ENCODE data around the gene USP17L12.
"Not testable (repeated sequence)": the region's sequence is repeated elsewhere in the genome, so short reads cannot be mapped to it uniquely, and the experiment has no call there.

Gene USP17L12, protein sequence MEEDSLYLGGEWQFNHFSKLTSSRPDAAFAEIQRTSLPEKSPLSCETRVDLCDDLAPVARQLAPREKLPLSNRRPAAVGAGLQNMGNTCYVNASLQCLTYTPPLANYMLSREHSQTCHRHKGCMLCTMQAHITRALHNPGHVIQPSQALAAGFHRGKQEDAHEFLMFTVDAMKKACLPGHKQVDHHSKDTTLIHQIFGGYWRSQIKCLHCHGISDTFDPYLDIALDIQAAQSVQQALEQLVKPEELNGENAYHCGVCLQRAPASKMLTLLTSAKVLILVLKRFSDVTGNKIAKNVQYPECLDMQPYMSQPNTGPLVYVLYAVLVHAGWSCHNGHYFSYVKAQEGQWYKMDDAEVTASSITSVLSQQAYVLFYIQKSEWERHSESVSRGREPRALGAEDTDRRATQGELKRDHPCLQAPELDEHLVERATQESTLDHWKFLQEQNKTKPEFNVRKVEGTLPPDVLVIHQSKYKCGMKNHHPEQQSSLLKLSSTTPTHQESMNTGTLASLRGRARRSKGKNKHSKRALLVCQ

DNA sequence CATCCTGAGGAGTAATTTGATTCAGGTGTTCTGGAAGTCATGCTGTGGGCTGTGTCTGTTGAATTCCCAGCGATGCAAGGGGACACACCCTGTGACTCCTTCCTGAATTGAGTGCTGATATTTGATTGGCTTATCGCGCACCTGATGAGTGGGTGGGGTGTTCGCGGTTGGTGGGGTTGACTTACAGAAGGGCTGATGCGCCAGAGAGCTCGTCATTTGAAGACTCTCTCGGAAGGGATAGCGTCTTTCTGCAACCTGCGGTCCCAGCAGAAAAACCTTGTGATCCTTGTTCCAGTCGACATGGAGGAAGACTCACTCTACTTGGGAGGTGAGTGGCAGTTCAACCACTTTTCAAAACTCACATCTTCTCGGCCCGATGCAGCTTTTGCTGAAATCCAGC is at the start of gene USP17L12:
Gene USP17L12, plus strand, starts transcription at position 301 of the 400 bp plus-strand sequence. Its CDS starts 0 bp downstream, at position 301.
- not testable (repeated sequence) for DNase-seq

DNA sequence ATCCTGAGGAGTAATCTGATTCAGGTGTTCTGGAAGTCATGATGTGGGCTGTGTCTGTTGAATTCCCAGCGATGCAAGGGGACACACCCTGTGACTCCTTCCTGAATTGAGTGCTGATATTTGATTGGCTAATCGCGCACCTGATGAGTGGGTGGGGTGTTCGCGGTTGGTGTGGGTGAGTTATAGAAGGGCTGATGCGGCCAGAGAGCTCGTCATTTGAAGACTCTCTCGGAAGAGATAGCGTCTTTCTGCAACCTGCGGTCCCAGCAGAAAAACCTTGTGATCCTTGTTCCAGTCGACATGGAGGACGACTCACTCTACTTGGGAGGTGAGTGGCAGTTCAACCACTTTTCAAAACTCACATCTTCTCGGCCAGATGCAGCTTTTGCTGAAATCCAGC is 9.6 kb upstream of the USP17L12 start, which contains the start of gene USP17L10:
Gene USP17L10, plus strand, starts transcription at position 301 of the 400 bp plus-strand sequence. Its CDS starts 0 bp downstream, at position 301.
- not testable (repeated sequence) for DNase-seq

DNA sequence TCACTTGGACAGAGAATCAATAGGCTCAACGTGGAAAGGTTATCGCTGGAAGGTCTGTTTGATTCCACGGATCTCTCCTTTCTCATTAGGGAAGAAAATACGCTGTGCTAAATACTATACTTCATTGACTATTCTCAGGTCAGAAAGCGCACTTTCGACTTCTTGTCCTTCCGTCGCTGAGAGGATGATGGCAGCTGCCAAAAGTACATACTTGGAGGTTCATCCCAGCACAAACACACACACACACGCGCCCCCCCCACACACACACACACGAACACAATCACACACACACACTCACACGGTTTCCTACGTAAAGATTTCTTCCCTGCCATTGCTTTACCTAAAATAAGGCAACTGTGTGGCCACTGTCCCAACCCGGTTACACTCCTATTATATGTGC is 5.3 kb upstream of the USP17L12 start:
- DNase-seq: not testable (repeated sequence)

DNA sequence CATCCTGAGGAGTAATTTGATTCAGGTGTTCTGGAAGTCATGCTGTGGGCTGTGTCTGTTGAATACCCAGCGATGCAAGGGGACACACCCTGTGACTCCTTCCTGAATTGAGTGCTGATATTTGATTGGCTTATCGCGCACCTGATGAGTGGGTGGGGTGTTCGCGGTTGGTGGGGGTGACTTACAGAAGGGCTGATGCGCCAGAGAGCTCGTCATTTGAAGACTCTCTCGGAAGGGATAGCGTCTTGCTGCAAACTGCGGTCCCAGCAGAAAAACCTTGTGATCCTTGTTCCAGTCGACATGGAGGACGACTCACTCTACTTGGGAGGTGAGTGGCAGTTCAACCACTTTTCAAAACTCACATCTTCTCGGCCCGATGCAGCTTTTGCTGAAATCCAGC is 4.8 kb upstream of the USP17L12 start, which contains the start of gene USP17L11:
Gene USP17L11, plus strand, starts transcription at position 301 of the 400 bp plus-strand sequence. Its CDS starts 0 bp downstream, at position 301.
- DNase-seq: not testable (repeated sequence)

DNA sequence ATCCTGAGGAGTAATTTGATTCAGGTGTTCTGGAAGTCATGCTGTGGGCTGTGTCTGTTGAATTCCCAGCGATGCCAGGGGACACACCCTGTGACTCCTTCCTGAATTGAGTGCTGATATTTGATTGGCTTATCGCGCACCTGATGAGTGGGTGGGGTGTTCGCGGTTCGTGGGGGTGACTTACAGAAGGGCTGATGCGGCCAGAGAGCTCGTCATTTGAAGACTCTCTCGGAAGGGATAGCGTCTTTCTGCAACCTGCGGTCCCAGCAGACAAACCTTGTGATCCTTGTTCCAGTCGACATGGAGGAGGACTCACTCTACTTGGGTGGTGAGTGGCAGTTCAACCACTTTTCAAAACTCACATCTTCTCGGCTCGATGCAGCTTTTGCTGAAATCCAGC is 4.6 kb downstream of the USP17L12 start, which contains the start of gene USP17L13:
Gene USP17L13, plus strand, starts transcription at position 301 of the 400 bp plus-strand sequence. Its CDS starts 0 bp downstream, at position 301.
- not testable (repeated sequence) for DNase-seq

DNA sequence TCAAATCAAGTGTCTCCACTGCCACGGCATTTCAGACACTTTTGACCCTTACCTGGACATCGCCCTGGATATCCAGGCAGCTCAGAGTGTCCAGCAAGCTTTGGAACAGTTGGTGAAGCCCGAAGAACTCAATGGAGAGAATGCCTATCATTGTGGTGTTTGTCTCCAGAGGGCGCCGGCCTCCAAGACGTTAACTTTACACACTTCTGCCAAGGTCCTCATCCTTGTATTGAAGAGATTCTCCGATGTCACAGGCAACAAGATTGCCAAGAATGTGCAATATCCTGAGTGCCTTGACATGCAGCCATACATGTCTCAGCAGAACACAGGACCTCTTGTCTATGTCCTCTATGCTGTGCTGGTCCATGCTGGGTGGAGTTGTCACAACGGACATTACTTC is 10.3 kb downstream of the USP17L12 start:
- DNase-seq: not testable (repeated sequence)

DNA sequence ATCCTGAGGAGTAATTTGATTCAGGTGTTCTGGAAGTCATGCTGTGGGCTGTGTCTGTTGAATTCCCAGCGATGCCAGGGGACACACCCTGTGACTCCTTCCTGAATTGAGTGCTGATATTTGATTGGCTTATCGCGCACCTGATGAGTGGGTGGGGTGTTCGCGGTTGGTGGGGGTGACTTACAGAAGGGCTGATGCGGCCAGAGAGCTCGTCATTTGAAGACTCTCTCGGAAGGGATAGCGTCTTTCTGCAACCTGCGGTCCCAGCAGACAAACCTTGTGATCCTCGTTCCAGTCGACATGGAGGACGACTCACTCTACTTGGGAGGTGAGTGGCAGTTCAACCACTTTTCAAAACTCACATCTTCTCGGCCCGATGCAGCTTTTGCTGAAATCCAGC is 14.1 kb downstream of the USP17L12 start, which contains the start of gene USP17L15:
Gene USP17L15, plus strand, starts transcription at position 301 of the 400 bp plus-strand sequence. Its CDS starts 0 bp downstream, at position 301.
- DNase-seq: not testable (repeated sequence)

DNA sequence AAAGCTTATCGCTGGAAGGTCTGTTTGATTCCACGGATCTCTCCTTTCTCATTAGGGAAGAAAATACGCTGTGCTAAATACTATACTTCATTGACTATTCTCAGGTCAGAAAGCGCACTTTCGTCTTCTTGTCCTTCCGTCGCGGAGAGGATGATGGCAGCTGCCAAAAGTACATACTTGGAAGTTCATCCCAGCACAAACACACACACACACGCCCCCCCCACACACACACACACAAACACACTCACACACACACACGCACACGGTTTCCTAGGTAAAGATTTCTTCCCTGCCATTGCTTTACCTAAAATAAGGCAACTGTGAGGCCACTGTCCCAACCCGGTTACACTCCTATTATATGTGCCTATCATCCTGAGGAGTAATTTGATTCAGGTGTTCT is 18.5 kb downstream of the USP17L12 start:
- DNase-seq: not testable (repeated sequence)

DNA sequence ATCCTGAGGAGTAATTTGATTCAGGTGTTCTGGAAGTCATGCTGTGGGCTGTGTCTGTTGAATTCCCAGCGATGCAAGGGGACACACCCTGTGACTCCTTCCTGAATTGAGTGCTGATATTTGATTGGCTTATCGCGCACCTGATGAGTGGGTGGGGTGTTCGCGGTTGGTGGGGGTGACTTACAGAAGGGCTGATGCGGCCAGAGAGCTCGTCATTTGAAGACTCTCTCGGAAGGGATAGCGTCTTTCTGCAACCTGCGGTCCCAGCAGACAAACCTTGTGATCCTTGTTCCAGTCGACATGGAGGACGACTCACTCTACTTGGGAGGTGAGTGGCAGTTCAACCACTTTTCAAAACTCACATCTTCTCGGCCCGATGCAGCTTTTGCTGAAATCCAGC is 23.6 kb downstream of the USP17L12 start, which contains the start of gene USP17L17:
Gene USP17L17, plus strand, starts transcription at position 301 of the 400 bp plus-strand sequence. Its CDS starts 0 bp downstream, at position 301.
- DNase-seq: not testable (repeated sequence)

DNA sequence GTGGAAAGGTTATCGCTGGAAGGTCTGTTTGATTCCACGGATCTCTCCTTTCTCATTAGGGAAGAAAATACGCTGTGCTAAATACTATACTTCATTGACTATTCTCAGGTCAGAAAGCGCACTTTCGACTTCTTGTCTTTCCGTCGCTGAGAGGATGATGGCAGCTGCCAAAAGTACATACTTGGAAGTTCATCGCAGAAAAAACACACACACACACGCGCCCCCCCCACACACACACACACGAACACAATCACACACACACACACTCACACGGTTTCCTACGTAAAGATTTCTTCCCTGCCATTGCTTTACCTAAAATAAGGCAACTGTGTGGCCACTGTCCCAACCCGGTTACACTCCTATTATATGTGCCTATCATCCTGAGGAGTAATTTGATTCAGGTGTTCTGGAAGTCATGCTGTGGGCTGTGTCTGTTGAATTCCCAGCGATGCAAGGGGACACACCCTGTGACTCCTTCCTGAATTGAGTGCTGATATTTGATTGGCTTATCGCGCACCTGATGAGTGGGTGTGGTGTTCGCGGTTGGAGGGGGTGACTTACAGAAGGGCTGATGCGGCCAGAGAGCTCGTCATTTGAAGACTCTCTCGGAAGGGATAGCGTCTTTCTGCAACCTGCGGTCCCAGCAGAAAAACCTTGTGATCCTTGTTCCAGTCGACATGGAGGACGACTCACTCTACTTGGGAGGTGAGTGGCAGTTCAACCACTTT is 28.2 kb downstream of the USP17L12 start, which contains the start of gene USP17L18:
Gene USP17L18, plus strand, starts transcription at position 678 of the 728 bp plus-strand sequence. Its CDS starts 0 bp downstream, at position 678.
- DNase-seq: not testable (repeated sequence)

DNA sequence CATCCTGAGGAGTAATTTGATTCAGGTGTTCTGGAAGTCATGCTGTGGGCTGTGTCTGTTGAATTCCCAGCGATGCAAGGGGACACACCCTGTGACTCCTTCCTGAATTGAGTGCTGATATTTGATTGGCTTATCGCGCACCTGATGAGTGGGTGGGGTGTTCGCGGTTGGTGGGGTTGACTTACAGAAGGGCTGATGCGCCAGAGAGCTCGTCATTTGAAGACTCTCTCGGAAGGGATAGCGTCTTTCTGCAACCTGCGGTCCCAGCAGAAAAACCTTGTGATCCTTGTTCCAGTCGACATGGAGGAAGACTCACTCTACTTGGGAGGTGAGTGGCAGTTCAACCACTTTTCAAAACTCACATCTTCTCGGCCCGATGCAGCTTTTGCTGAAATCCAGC is 33.1 kb downstream of the USP17L12 start, which contains the start of gene USP17L19:
Gene USP17L19, plus strand, starts transcription at position 301 of the 400 bp plus-strand sequence. Its CDS starts 0 bp downstream, at position 301.
- DNase-seq: not testable (repeated sequence)

DNA sequence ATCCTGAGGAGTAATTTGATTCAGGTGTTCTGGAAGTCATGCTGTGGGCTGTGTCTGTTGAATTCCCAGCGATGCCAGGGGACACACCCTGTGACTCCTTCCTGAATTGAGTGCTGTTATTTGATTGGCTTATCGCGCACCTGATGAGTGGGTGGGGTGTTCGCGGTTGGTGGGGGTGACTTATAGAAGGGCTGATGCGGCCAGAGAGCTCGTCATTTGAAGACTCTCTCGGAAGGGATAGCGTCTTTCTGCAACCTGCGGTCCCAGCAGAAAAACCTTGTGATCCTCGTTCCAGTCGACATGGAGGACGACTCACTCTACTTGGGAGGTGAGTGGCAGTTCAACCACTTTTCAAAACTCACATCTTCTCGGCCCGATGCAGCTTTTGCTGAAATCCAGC is 37.9 kb downstream of the USP17L12 start, which contains the start of gene USP17L20:
Gene USP17L20, plus strand, starts transcription at position 301 of the 400 bp plus-strand sequence. Its CDS starts 0 bp downstream, at position 301.
- DNase-seq: not testable (repeated sequence)

DNA sequence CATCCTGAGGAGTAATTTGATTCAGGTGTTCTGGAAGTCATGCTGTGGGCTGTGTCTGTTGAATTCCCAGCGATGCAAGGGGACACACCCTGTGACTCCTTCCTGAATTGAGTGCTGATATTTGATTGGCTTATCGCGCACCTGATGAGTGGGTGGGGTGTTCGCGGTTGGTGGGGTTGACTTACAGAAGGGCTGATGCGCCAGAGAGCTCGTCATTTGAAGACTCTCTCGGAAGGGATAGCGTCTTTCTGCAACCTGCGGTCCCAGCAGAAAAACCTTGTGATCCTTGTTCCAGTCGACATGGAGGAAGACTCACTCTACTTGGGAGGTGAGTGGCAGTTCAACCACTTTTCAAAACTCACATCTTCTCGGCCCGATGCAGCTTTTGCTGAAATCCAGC is 42.6 kb downstream of the USP17L12 start, which contains the start of gene USP17L21:
Gene USP17L21, plus strand, starts transcription at position 301 of the 400 bp plus-strand sequence. Its CDS starts 0 bp downstream, at position 301.
- not testable (repeated sequence) for DNase-seq

DNA sequence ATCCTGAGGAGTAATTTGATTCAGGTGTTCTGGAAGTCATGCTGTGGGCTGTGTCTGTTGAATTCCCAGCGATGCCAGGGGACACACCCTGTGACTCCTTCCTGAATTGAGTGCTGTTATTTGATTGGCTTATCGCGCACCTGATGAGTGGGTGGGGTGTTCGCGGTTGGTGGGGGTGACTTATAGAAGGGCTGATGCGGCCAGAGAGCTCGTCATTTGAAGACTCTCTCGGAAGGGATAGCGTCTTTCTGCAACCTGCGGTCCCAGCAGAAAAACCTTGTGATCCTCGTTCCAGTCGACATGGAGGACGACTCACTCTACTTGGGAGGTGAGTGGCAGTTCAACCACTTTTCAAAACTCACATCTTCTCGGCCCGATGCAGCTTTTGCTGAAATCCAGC is 47.4 kb downstream of the USP17L12 start, which contains the start of gene USP17L22:
Gene USP17L22, plus strand, starts transcription at position 301 of the 400 bp plus-strand sequence. Its CDS starts 0 bp downstream, at position 301.
- DNase-seq: not testable (repeated sequence)
